AG09309 (cell line): ENCODE results near the gene DDX31.

Experiments used
- DNase-seq: peaks from one replicate; pipeline ENCODE4 v3.0.0-alpha.2; 2010; ENCODE audit warnings: low read depth
- H3K4me3 ChIP-seq: 2 replicates; pipeline ENCODE4 v1.5.1; 2011; ENCODE audit warnings: mild to moderate bottlenecking, low read depth, low read length, moderate library complexity; ENCODE audit not compliant: control insufficient read depth
- CTCF ChIP-seq: IDR thresholded peaks from 2 replicates; pipeline ENCODE4 v1.5.1; 2011; ENCODE audit warnings: mild to moderate bottlenecking, low read depth, low read length, inconsistent platforms; ENCODE audit not compliant: insufficient read depth, control insufficient read depth; ENCODE audit errors: missing control alignments

Gene DDX31

GRCh38 chr9:132632413-132633129, 37.2 kb downstream of the DDX31 start:
- no peak overlapping the region for H3K4me3 ChIP-seq
- no peak for TF ChIP-seq CTCF
- no peak for DNase-seq

GRCh38 chr9:132631685-132632084, 38.1 kb downstream of the DDX31 start:
- no peak overlapping the region for H3K4me3 ChIP-seq
- no peak for TF ChIP-seq CTCF
- no peak for DNase-seq

DNA sequence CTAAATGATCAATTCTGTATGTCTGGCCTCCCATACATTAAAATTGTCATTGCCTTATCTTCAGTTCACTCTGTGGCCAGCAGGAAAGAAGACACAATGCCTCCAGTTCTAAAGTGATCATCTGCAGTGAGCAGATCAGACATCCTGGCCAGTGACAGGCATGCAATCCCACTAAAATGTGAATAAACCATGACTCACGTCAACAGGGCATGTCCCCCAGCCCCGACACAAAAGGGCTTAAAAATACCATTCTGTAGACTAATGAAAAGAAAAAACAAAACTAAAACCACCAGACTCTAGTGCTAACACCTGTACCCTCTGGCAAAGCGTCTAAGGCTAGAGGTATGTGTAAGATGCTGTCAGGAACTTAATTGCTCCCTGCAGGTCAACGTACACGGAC, 38.5 kb downstream of the DDX31 start:
- peak; percentile 11 for DNase-seq
- H3K4me3 ChIP-seq = no peak overlapping the region
- TF ChIP-seq CTCF = peak; percentile 8

DNA sequence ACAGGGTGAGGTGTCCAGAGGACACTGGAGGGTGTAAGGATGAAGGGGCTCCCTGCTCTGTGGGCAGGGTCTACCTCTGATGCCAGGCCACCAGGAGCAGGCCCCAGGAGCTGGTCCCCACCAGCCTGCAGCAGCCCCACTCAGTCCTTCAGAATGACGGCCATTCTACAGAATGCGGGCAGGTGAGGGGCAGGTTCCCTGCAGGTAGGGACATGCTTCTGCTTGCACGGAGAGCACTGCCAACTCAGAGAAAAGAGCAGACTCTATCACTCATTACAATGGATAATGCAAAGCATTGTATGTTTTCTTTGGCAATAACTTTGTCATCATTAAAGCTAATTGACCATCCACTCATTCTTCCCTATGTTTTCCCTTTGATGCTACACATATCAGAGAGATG, 39.0 kb downstream of the DDX31 start:
- no peak for DNase-seq
- H3K4me3 ChIP-seq = no peak overlapping the region
- TF ChIP-seq CTCF = no peak

- DNase-seq = no peak
- no peak for TF ChIP-seq CTCF
- H3K4me3 ChIP-seq = no peak overlapping the region
Measured at GRCh38 chr9:132630116-132630515, 39.7 kb downstream of the DDX31 start.

DNA sequence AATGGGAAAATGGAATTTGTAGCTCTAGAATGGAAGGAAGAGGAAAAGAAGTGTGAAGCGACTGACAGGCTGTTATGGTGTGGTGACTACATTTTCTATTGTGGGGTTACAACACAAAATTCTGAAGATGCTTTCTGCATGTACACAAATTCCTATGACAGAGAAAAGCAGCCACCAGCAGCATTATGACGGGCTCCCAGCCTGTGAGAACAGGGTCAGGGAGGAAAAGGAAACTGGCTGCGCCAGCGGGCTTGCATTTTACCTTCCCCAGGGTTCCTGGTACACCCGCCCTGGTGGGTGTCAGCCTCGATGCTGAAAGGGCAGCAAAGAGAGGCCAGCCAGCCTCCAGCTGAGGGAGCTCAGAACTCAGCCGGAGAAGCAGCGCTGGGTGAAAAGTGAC, 41.0 kb downstream of the DDX31 start:
- TF ChIP-seq CTCF = no peak
- DNase-seq = no peak

More for the DNA sequence above, 41.0 kb downstream of the DDX31 start:
- no peak overlapping the region for H3K4me3 ChIP-seq
